Body of pancreas (tissue), 4 donors: Measurements from ENCODE around the gene CLDN34.

ENCODE experiments used
- CTCF ChIP-seq, 7 experiments: fragments of 450-650 bp in 4 of 7; fragments of 200-600 bp in 3 of 7; sonication (generic) in 3 of 7; IDR thresholded peaks; one replicate each; pipeline ENCODE4 v1.5.1; 2016 to 2019; ENCODE audit warnings: antibody characterized with exemption in 7 of 7
- POLR2A ChIP-seq, 3 donors: fragments of 450-650 bp; IDR thresholded peaks; one replicate each; pipeline ENCODE4 v1.6.1; 2016; ENCODE audit warnings: antibody characterized with exemption in 3 of 3, mild to moderate bottlenecking in 2 of 3

DNA sequence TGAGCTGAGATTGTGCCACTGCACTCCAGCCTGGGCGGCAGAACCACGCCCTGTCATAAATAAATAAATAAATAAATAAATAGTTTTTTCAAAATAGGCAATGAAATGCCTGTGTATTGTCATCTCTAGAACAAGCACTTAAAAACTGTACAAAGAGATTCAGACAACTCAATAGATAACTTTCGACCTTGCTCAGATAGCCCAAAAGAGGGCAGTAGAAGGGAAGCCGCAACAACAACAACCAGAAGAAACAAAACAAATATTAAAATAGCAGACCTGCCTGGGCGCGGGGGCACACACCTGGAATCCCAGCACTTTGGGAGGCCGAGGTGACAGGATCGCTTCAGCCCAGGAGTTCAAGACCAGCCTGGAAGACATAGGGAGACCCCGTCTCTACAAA, 9.4 kb upstream of the CLDN34 start:
- TF ChIP-seq POLR2A (IDR thresholded peaks at IDR 0.05): no peak
- no peak for TF ChIP-seq CTCF (IDR thresholded peaks at IDR 0.05)
